GM12892 (cell line): ENCODE data around the gene SLCO2A1.

Experiments
- POLR2A ChIP-seq: IDR thresholded peaks from 2 replicates; pipeline ENCODE4 v1.6.1; 2011; ENCODE audit warnings: low read depth, low read length, control low read depth
- POLR2AphosphoS5 ChIP-seq: IDR thresholded peaks from 2 replicates; pipeline ENCODE4 v1.6.1; 2011; ENCODE audit warnings: low read depth, low read length, control low read depth

DNA sequence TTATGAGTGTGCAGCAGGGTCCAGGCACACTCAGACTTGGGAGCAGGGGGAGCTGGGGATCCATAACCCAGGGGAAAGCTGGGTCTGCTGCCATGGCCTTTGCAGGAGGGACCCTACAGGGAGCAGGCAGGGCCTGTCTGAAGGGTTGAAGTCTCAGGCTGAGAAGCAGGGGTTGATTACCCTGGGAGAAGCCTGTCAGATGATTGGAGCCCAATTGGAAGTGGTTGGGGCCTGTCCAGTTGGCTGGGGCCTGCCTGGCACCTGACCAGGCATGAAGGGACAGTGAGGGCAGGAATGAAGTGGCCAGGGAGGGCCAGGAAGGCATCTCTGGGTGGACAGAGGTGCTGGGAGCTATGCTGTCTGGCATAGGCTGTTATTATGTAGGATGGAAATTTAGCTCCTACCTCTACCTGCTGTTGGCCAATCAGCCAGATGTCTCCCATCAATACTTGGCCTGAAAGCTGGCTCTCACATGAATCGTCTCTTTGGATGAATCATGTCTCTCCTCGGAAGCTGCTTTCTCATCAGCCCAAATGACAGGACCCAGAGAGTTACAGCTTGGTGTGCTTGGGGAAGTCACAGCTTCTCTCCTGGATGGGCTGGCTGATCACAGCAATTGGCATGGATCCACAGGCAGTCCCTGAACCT, 27.4 kb upstream of the SLCO2A1 start:
- no peak for TF ChIP-seq POLR2A
- no peak for TF ChIP-seq POLR2AphosphoS5
